ENCODE results near the gene MUTYH. TPM values are rescaled to one million over a fixed set of nuclear protein-coding genes. Genes with fewer than 3 reads are reported as not detected.

The MUTYH gene
- total and polyA plus RNA-seq, 2 of the 8 experiments (the other 6 are each of a cell fraction or from before 2014, with no cell fraction given) = 51.9 to 65.7 TPM

DNA sequence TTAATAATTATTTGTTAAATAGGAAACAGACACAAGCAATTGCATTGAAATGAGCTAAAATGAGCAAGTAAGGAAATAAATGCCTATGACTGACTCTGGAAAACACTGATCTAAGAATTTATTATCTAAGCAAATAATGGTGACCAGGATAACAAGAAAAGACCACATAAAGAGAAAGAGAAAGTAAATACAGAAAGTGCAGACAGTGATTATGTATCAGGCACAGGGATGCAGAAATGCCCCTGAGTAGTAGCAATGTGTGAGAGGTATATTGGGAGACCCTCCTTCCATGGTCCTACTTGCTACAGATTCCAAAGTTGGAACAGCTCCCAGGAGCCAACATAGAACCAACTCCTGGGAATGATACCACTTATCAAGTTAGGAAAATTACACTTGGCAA lies 33.3 kb upstream of the MUTYH start (continued):
- TF ChIP-seq, protein P1, sequence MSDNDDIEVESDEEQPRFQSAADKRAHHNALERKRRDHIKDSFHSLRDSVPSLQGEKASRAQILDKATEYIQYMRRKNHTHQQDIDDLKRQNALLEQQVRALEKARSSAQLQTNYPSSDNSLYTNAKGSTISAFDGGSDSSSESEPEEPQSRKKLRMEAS (IDR thresholded peaks at IDR 0.05) = no peak
- no peak for TF ChIP-seq EGR1 (IDR thresholded peaks at IDR 0.05; ENCODE audit: borderline replicate concordance, low read depth, low read length)
- TF ChIP-seq, protein P2, sequence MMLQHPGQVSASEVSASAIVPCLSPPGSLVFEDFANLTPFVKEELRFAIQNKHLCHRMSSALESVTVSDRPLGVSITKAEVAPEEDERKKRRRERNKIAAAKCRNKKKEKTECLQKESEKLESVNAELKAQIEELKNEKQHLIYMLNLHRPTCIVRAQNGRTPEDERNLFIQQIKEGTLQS (IDR thresholded peaks at IDR 0.05; ENCODE audit: insufficient read depth, low read depth, low read length) = no peak
- TF ChIP-seq RAD21 (IDR thresholded peaks at IDR 0.05 in 1 of 2, conservative IDR thresholded peaks at IDR 0.05 in 1 of 2; ENCODE audit: low read depth in 2 of 2, low read length in 2 of 2) = no peak
